HG03196 (cell line): ENCODE results near the gene MTHFD1L.

Experiments
- ATAC-seq: cut with Tn5 transposase; IDR thresholded peaks from one replicate; pipeline ENCODE4 v1.9.1; 2021; ENCODE audit not compliant: unreplicated experiment

MTHFD1L gene

GRCh38 chr6:151147118-151147832 is 281.8 kb downstream of the MTHFD1L start:
- no peak for ATAC-seq

DNA sequence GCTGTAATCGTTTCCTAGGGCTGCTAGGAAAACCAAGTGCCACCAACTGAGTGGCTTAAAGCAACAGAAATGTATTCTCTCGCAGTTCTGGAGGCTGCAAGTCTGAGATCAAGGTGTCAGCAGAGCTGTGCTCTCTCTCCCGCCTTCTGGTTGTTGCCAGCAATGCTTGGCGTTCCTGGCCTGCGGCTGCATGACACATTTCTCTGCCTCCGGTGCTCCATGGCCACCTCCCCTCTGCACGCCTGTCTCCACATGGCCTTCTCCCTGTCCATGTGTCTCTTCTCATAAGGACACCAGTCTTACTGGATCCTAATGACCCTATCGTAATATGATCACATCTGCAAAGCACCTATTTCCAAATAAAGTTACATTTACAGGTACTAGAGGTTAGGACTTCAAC is 282.6 kb downstream of the MTHFD1L start:
- no peak for ATAC-seq

GRCh38 chr6:151149793-151150192 is 284.3 kb downstream of the MTHFD1L start:
- ATAC-seq = no peak
